Measurements from ENCODE around the gene STAG1.

GRCh38 chr3:136351351-136351750 lies 400.8 kb downstream of the STAG1 start:
- TF ChIP-seq CTCF (conservative IDR thresholded peaks at IDR 0.05; ENCODE audit: low read length) (no peak), EZH2phosphoT487 (IDR thresholded peaks at IDR 0.05; ENCODE audit: borderline replicate concordance) (no peak)

Measured in Loucy (cell line).